Stimulated activated CD4-positive, alpha-beta T cell treated with anti-CD3 and anti-CD28 coated beads, Interleukin-2, amount 100 ng/mL, for 24 hours (primary cell): ENCODE results near the gene NELL1.
"Not testable (repeated sequence)": the region's sequence is repeated elsewhere in the genome, so short reads cannot be mapped to it uniquely, and the experiment has no call there.

Experiments
- DNase-seq, 2 donors: peaks; one replicate each; pipeline ENCODE4 v3.0.0-alpha.2; 2020

Gene NELL1

DNA sequence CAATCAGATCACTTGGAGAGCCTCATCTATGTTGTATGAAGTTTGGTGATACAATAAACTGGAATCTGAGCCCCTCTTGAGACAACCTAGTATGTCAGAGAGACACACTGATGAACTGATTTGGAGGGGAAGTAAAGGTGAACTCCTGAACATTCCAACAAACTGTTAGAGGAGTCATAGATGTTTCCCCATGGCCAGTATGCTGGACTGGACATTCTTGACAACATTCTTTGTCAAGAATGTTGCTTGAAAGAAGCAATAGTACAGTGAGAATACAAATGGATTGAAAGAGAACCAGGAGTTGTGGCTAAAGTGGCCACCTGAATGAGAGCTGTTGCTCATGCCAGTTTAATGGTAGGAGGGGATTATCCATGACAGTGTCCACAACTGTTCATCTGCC lies 588.1 kb downstream of the NELL1 start:
- no peak for DNase-seq

DNA sequence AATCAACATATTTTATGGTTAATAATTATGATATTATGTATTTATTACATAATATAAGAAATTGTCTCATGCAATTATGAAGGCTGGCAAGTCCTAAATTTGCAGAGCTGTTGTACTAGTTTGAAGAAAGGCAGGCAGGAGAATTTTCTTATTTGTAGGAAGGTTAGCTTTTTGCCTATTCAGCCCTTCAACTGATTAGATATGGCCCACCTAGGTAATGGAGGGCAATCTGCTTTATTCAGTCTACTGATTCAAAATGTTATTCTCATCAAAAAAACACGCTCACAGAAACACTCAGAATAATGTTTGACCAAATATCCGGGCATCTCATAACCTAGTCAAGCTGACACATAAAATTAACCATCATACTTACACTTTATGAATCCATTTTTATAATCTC lies 589.0 kb downstream of the NELL1 start:
- no peak for DNase-seq

DNA sequence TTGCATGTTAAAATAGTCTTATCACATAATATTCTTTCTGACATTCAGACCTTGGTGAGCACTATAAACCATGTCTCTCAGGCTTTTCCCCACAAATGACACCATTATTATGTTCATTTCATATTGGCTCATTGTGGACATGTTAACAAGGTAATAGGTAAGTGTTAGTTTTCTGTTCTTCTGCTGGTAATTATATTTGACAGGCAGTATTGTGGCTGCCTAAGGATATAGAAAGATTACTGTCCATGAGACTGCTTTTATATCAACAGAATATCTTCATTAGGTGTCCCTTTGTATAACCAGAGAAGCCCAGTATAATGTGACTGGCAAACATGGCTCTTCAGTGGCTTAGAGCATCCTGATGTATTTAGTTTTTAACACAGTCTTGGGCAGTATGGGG lies 590.7 kb downstream of the NELL1 start:
- DNase-seq: no peak

DNA sequence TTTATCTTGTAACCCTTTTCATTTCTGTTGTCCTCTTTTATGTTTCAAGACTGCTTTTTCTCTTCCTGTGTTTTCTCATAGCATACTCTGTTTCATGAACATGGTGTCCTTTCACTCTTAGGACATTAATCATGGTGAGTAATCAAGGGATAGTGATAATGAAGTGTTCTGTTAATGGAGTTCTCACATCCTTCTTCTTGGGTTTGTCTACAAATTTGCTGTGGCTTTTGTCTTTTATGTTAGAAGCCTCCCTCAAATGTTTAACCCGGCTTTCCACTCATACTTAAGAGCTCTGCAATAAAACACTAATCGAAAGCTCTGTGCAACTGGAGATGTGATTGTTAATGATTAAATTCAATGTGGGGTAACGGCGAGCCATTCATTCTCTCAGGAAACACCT lies 593.6 kb downstream of the NELL1 start:
- no peak for DNase-seq

DNA sequence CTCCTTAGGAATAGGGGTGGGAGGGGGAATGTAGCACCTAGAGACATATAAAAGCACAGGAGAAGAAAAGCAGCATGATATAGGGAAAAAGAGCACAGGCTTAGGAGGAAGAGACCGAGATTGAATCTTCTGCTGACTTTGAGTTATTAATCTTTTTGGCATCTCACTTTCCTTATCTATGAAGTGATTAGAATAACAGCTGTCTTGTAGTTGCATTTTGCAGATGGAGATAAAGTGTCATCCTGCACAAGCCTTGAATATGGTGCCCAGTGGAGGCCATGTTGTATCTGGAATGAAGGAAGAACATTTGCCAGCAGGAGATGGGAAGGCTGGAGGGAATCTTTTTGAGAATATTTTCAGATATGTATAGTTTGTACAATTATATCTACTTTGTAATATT lies 594.7 kb downstream of the NELL1 start:
- DNase-seq: no peak

DNA sequence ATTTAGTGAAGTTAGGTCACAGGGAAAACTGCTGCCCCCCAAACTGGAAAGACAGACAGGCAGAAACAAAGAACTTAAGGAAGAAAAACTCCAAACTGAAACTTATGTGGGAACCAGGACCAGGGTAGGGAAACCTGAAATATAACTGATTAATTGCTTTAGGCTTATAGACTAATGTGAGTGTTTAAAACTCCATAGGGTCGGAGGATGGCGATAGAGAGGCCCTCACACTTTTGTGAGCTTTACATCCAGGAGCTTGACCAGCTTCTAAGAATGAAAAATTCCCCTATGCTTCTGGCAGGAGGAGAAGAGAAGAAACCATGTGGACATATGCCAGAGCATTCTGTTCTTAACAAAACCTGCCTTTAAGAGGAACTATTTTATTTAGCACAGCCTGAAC lies 598.6 kb downstream of the NELL1 start:
- no peak for DNase-seq

DNA sequence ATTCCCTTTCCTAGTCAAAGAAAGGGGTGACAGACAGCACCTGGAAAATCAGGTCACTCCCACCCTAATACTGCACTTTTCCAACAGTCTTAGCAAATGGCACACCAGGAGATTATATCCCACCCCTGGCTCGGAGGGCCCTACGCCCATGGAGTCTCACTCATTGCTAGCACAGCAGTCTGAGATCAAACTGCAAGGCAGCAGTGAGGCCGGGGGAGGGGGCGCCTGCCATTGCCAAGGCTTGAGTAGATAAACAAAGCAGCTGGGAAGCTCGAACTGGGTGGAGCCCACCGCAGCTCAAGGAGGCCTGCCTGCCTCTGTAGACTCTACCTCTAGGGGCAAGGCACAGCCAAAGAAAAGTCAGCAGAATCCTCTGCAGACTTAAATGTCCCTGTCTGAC lies 602.8 kb downstream of the NELL1 start:
- not testable (repeated sequence) for DNase-seq

DNA sequence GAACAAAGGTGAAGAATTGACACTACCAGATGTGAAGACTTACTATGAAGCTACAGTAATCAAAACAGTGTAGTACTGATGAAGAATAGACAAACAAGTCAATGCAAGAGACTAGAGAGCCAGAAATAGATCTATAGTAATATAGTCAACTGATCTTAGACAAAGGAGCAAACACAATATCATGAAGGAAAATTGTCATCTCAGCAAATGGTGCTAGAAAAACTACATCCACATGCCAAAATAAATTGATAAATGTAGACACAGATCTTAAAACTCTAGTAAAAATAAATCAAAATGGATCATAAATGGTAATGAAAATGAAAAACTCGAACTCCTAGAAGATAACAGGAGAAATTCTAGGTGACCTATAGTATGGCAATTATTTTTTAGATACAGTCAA lies 609.5 kb downstream of the NELL1 start:
- no peak for DNase-seq

DNA sequence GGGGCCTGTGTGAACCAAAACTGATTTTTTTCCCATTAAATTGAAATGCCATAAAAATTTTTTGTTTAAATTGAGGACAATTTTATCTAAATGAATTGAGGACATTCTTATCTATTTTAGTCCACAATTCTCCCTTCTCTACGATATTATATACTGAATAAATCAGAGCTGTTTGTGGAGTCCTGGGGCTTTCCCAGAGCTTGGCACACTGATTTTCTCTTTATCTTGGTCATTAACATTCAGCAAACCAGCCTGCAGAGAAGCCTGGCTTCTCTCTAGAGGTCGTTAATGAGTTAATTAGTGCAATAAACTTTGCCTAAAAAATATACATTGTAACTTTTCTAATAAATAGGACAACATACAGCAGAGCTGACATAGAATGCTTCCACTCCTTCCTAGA lies 615.7 kb downstream of the NELL1 start:
- DNase-seq: no peak

DNA sequence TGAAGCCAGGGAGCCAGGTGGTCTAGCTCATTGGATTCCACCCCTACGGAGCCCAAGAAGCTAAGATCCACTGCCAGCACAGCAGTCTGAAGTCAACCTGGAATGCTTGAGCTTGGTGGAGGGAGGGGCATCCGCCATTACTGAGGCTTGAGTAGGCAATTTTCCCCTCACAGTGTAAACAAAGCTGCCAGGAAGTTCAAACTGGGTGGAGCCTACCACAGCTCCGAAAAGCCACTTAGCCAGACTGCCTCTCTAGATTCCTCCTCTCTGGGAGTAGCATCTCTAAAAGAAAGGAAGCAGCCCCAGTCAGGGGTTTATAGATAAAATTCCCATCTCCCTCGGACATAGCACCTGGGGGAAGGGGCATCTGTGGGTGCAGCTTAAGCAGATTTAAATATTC lies 620.3 kb downstream of the NELL1 start:
- no peak for DNase-seq

DNA sequence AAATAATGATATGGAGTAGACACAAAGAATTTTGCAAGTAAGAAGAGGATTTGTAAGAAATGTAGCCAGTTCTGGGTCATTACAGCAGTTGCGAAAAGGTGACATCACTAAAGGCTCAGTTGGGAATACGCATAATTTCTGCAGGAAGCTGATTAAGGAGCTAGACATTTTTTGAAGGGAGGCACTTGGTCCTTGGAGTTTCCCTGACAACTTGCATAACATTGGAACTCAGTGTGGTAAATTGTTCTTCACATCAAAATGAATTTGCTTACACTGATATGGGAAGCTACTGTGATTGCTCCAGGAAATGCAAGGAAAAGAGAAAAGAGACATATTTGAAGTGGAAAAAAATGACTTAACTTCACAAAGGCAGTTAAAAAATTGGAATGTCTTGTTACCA lies 626.1 kb downstream of the NELL1 start:
- DNase-seq: no peak

DNA sequence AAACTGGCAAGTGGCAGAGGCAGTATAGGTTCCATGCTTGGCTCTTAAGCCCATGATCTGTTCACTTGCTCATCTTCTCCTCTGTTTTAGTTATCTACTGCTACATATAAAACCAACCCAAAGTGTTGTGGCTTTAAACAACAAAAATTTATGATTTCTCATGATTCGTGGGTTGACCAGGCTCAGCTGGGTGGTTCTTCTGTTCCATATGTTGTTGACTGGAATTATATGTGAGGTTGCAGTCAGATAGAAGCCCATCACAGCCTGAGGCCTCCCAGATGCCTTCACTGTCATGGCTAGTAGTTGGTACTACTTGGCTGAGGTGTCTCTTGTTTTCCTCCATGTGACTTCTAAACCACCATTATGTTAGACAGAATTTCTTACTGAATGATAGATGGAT lies 632.6 kb downstream of the NELL1 start:
- no peak for DNase-seq

DNA sequence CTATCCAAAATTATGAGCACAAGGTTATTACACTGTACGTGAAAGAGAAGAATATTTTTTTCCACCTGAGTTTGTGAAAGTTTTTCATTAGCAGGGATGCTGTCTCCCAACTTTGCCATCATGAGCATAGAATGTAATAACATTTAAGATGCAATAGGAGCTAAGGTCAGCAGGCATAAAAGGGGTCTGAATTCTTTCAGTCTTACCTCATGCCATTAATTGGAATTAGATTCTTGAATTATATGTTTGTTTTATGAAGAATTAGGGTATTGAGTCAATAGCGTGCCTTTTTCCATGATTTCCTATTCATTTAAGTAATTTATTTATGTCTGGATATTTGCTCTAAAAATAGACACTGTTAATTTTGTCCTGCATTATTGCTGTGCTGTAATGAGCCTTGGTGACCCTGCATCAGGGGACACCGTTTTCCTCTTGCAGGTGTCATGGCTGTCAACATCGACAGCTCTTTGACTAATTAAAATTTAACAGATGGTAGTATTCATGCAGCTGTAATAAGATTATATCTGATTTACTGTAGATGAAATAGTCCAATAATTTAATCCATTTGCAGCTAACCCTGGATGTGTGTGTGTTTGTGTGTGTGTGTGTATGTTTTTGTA lies 637.5 kb downstream of the NELL1 start:
- DNase-seq: no peak

DNA sequence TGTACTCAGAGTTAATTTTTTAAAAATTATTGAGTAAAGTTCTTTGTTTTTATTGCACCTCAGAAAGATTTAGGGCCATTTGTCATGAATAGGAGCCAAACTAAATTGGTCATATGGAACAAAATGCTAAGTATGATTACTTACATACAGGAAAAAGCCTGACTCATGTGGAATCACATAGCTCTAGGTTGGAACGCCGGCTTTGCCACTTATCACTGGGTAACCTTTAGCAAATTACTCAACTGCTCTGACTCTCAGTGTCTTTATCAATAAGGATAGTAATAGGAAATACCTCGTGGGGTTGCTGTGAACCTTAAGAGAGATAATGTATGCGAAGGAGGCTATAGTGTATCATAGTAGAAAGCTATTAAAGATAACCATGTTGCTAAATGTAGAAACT lies 638.5 kb downstream of the NELL1 start:
- DNase-seq: no peak

DNA sequence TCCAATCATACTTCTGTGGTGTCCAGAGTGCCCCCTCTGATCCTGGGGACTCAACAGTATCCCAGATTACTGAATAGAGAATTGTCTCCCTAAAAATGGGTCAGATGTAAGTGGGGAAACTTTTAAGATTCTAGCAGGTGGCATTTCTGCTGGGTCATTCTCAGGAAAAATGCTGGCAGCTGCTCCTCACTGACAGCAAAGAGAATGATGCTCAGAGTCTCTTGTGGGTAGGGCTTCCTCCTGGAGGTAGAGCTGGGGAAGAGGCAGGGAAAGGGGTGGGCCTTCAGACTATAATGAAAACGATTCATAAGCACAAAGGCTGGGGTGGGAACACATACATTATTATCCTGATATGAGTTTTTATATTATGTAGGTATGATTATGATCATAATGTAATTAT lies 647.2 kb downstream of the NELL1 start:
- DNase-seq: no peak

DNA sequence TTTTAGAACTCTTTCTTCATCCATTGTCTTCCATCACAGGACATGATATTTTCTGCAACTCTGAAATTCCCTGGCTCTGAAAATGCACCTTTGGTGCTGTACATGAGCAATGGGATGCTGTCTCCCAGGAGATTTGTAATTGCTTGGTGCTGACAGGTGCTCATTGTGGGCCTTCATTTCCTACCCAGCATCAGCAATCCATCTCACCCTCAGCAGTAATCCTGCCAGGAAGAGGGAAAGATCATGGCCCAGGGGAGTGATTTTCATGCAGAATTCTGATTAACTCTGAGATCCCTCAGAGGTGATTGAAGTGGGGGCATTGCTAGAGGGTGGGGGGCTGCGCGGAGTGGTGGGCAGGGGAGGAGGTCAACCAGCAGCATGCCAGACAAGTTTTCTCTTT lies 651.7 kb downstream of the NELL1 start:
- no peak for DNase-seq

DNA sequence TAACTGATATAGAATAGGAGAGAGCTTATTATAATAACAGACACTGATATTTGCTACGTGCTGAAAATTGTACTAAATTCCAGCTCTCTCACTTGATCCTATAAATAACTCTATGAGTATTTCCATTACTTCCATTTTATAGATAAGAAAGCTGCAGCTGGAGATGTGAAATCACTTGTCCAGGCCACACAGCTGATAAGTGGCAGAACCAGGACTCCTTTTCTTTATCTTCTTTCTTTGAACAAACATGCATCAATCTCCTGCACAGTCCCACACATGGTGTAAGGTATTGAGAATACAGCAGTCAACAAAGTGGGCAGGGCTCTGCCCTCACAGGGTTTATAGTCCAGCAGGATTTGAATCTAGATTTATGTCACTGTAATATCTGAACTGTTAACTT lies 652.1 kb downstream of the NELL1 start:
- no peak for DNase-seq

DNA sequence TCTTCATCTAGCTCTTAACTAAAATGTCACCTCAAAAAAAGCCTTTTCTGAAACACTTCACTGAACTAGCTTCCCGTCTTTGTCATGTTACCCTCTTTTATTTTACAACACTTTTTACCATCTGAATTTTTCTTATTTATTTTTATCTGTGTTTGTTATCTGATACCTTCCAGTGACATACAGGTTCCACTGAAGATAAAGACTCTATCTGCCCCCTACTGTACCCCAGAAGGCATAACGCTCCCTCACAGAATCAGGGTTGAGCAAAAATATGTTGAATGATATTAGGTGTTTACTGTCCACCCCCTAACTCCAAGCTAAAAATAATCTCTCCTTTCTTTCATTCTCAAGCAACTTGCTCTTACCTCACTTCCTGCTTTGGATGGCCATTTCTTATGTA lies 654.2 kb downstream of the NELL1 start:
- DNase-seq: no peak

DNA sequence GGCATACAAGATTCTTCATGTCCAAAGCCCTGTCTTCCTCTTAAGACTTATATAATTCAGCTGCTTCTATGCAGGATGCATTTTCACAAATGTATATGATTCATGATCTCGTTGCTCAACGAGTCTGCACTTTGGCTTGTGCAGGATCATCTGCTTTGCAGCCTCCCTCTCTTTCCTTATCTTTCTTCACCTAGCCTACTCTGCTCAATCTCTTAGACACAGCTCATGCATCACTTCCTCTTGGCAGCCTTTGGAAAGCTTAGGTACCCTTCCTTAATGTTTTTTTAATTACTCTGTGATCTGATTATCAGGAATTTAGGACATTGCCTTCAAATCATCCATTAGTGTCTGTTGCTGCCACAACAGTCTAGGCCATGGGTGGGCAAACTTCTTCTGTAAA lies 673.8 kb downstream of the NELL1 start:
- DNase-seq: no peak

DNA sequence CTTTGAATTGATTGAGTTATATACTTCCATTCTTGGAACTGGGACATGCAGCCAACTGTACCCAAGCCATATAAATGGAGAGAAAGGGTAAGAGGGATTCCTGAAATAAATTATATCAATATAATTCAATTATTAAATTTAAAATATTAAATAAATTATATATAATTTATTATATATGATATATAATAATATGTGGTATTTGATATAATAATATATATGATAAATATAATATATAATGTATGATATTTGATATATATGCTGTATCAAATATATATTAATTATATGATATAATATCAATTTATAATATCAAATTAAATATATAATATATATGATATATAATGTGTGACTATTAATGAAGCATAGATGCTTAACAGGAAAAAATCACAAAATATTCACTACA lies 677.0 kb downstream of the NELL1 start:
- no peak for DNase-seq

DNA sequence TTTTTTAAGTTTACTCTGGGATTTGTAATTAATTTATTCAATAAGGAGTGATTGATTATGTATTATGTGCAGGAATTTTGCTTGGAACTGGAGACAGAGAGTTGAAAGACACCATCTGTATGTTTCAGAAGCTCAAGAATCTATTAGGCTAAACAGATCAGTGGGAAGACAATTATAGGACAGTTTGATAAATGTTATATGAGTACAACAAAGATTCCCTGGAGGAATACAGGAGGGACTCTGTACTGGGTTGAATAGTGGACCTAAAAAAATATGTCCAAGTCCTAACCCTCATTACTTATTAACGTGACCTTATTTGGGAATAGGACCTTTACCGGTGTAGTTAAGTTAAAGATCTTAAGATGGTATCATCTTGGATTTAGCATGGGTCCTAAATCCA lies 681.2 kb downstream of the NELL1 start:
- DNase-seq: no peak

DNA sequence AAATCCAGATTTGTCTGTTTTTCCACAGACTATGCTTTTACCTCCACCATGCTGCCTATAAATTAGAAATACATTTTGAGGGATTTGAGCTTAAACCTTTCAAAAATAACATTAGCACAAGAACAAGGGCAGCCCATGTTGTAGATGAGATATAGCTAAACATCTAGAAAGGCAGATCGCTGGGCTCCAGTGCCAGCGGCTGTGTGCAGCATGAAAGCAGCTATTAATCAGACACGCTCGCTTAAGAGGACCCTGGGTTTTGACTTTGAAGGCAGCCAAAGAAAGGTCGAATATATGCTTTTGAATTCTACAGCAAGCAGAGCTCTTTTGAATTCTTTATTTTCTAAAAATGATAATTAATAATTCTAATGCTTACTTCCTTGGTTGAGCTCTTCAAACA lies 684.0 kb downstream of the NELL1 start:
- no peak for DNase-seq

DNA sequence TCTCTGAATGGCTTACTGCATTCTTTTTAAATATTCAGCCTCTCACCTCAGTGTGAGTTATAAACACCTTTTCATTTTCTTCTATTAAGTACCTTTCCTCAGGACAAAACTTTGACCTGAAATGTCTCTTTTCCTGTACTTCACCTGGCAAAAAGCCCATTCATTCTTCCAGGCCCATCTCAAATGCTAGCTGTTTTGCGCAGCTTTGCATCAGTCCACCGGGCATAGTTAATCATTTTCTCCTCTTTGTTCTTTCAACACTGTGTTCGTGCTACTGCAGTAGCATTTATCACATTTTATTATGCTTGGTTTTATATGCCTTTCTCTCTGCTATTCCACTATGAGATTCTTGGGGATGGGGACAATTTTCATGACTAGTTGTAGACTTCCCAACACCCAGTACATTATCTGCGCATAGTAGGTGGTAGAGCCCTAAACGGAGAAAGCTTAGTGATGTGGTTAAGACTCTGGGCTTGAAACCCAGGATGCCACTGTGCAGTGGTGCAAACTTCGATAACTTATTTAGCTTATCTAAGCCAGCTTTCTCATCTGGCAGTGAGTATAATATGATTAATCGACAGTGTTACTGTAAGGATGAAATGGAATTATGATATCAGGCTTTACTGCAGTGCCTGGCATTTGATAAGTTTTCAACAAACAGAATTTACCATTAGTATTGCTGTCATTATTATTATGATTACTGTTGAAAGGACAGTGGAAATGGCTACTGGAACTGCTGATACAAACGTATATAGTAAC lies 695.7 kb downstream of the NELL1 start:
- no peak for DNase-seq

DNA sequence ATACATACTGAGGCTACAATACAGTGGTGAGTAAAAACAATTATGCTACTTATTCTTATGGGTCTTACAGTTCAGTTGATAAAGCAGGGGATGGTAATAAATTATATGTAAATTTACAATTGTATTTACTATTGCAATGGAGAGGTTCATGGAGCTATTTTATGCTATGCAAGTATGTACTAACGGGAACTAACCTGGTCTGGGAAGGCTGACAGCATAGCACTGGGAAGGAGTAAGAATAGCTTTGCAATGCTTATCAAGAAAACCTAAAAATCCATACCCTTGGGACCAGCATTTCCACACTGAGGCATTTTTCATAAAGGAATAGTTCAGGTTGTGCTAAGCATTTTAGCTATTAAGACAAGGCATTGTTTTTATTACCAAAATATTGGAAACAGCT lies 700.6 kb downstream of the NELL1 start:
- DNase-seq: no peak

DNA sequence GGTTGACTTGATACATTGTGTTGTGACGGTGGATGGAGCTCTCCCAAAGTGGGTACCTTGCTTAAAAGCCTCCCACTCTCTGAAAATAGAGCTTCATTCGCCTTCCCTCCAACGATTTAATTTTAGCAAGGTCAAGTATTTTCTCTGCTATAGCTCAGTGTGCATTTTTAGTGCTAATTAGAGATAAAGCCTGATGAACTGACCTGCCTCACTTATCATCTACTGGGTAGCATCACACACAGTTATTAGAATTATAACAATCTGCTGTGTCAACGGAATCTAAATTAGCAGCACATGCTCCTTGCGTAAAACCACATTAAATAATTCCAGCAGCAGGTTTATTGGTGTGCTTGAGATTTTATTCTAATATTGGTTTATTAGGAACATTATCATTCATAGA lies 701.7 kb downstream of the NELL1 start:
- DNase-seq: no peak
